ENCODE data around the gene SHLD2.

GRCh38 chr10:87053111-87053510, 41.9 kb upstream of the SHLD2 start:
- TF ChIP-seq CTCF (CRISPR knock-in tag; IDR thresholded peaks at IDR 0.05): no peak
- no peak for TF ChIP-seq TAF1 (CRISPR knock-in tag; IDR thresholded peaks at IDR 0.05)
- no peak for TF ChIP-seq ZNF75D (CRISPR knock-in tag; IDR thresholded peaks at IDR 0.05; ENCODE audit: borderline replicate concordance)
- no peak for TF ChIP-seq ZBTB10 (CRISPR knock-in tag; IDR thresholded peaks at IDR 0.05; ENCODE audit: borderline replicate concordance)
- no peak for TF ChIP-seq SIN3A (IDR thresholded peaks at IDR 0.05; ENCODE audit: borderline replicate concordance, low read depth, low read length)
- no peak for TF ChIP-seq ZBTB8A (CRISPR knock-in tag; IDR thresholded peaks at IDR 0.05; ENCODE audit: borderline replicate concordance, low read depth)
- no peak for TF ChIP-seq EHMT2 (IDR thresholded peaks at IDR 0.05; ENCODE audit: borderline replicate concordance, low read depth, low read length)
- TF ChIP-seq CEBPB (IDR thresholded peaks at IDR 0.05; ENCODE audit: borderline replicate concordance, low read depth, low read length): no peak
- no peak for TF ChIP-seq ZNF274 (CRISPR knock-in tag; IDR thresholded peaks at IDR 0.05)
- TF ChIP-seq CHD4 (IDR thresholded peaks at IDR 0.05; ENCODE audit: borderline replicate concordance, low read length): no peak
